Nephron (organoid): ENCODE results near the gene NAA25.

Experiments
- H3K27ac Mint-ChIP-seq, 3 experiments: 2 replicates each; pipeline ENCODE4 v1.8.0; 2020; ENCODE audit warnings: mixed read lengths in 3 of 3, mild to moderate bottlenecking in 2 of 3, moderate library complexity in 1 of 3
- H3K27me3 Mint-ChIP-seq: 2 replicates; pipeline ENCODE4 v1.8.0; 2021; ENCODE audit warnings: low read depth, mild to moderate bottlenecking, moderate library complexity, mixed read lengths
- H3K36me3 Mint-ChIP-seq: 2 replicates; pipeline ENCODE4 v1.8.0; 2020; ENCODE audit warnings: low read depth, mixed read lengths
- H3K4me1 Mint-ChIP-seq: 2 replicates; pipeline ENCODE4 v1.8.0; 2020; ENCODE audit warnings: mixed read lengths
- H3K4me3 Mint-ChIP-seq, 3 experiments: 2 replicates each; pipeline ENCODE4 v1.8.0; 2020; ENCODE audit warnings: mild to moderate bottlenecking in 3 of 3, mixed read lengths in 3 of 3, moderate library complexity in 2 of 3
- H3K9me3 Mint-ChIP-seq: 2 replicates; pipeline ENCODE4 v1.8.0; 2020; ENCODE audit warnings: mixed read lengths
- TF ChIP-seq, protein P1 (sequence below), 3 experiments: fragments of 200-600 bp; sonication (generic); IDR thresholded peaks; one replicate each; pipeline ENCODE4 v1.5.0; 2021; ENCODE audit warnings: antibody characterized with exemption in 3 of 3; ENCODE audit not compliant: unreplicated experiment in 3 of 3

The NAA25 gene

DNA sequence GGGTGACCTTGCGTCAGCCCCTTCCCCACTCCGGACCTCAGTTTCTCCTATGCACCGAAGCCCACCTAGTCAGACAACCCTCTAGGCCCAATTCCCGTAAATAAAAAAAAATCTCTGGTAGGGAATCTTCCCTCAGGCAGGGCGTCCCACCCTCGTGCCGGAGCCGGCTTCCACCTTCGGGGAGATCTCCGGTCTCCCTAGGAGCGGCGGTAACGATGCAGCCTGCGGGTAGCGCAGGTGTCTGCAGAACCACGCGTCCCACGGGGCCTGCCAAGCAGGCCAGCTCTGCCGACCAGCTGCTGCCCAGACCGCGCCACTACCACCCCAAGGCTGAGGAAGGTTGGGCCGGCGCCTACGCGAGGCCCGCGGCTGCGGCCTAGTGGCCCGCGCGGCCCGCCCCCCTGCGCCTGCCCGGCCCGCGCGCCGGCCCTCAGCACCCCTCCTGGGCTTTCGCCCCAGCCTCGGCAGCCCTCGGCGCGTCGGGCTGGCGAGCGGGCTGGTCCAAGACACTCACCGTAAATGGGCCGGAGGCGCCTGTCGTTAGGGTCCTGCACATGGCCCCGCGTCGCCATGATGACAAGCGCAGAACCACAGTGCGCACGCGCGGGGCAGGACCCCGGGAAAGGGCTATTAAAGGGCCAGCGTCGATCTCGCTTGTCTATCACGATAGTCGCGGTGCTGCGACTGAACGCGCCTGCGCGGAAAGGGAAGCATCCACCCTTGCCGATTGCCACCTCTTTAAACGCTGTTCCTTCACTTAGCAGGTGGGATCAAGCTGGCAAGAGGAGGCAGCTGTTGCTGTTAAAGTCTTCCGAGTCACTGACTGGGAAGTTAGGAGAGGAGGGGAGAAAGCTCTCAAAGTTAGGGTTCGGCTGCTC, at the start of gene NAA25:
Gene NAA25, minus strand, starts transcription at position 582 of the 878 bp plus-strand sequence. Its CDS starts 10 bp downstream, at position 572.
- Mint-ChIP-seq H3K27me3 (no peaks in the 10 kb centered on the region), H3K9me3 (no peaks in the 10 kb centered on the region), H3K4me3 (peak within 1 kb of the TSS; percentile 98 to 100 (median 99)), H3K4me1 (peaks cover 47% of the 10 kb centered on the region), H3K36me3 (no peaks in the 10 kb centered on the region), H3K27ac (peak within 1 kb of the TSS; percentile 99 to 100 (median 99))
- TF ChIP-seq, protein P1, sequence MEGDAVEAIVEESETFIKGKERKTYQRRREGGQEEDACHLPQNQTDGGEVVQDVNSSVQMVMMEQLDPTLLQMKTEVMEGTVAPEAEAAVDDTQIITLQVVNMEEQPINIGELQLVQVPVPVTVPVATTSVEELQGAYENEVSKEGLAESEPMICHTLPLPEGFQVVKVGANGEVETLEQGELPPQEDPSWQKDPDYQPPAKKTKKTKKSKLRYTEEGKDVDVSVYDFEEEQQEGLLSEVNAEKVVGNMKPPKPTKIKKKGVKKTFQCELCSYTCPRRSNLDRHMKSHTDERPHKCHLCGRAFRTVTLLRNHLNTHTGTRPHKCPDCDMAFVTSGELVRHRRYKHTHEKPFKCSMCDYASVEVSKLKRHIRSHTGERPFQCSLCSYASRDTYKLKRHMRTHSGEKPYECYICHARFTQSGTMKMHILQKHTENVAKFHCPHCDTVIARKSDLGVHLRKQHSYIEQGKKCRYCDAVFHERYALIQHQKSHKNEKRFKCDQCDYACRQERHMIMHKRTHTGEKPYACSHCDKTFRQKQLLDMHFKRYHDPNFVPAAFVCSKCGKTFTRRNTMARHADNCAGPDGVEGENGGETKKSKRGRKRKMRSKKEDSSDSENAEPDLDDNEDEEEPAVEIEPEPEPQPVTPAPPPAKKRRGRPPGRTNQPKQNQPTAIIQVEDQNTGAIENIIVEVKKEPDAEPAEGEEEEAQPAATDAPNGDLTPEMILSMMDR (IDR thresholded peaks at IDR 0.05; ENCODE audit: unreplicated experiment in 3 of 3): no peak

DNA sequence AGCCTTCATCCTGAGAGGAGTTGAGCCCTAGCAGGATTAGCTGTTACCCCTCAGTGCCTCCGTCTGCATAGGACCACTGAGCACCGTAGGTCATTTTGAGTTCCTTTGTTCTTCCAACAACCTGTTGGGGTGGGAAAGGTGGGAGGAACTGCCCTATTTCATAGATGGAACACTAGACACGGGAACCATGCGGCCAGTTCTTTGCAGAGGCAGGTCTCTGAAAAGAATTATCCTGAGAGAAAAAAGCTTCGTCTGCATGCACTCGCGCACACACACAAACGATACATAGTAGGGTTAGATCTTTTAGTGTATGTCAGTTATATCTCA, 45.3 kb upstream of the NAA25 start:
- peaks cover 27% of the 10 kb centered on the region for H3K9me3 Mint-ChIP-seq
- H3K4me1 Mint-ChIP-seq: no peaks in the 10 kb centered on the region
- TF ChIP-seq, protein P1 (IDR thresholded peaks at IDR 0.05; ENCODE audit: unreplicated experiment in 3 of 3): no peak
- H3K36me3 Mint-ChIP-seq: peaks cover 80% of the 10 kb centered on the region
- no peaks in the 10 kb centered on the region for H3K27me3 Mint-ChIP-seq
- peak overlapping the region in 2 of 3 experiments; percentile 14 to 65 for H3K27ac Mint-ChIP-seq
- no peak overlapping the region for H3K4me3 Mint-ChIP-seq

DNA sequence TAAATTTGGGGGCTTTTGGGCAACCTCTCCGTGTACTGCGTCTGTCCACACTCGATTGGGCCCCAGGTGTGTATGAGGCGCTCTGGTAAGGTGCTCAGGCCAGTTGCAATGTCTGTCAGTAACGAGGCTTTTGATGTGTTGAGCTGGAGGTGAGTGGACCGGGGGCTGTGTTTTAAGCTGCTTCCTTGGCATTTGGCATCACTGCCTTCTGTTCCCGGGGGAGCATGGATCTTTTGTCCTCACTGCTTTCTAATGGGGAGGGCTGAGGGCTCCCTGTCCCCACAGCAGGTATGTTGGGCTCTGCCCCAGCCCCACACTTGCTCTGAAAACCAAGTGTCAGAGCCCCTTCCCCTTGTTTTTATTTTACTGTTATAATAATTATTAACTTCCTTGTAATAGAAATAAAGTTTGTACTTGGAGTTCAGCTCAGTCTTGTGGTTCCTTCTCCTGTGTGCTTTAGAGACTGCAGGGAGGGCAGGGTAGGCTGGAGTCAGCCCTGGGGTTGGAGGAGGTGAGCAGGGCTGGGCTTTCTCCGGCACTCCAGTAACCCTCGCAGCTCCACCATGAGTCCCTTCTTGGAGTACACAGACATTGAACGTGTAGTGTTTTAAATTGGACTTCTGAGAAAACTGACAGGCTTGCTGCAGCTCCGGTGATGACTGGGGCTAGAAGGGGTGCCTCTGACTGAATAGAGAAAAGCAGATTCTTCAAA, 44.8 kb upstream of the NAA25 start:
- Mint-ChIP-seq H3K4me1 (no peaks in the 10 kb centered on the region), H3K4me3 (no peak overlapping the region), H3K9me3 (peaks cover 26% of the 10 kb centered on the region), H3K36me3 (peaks cover 80% of the 10 kb centered on the region), H3K27ac (peak overlapping the region; percentile 14 to 65 (median 23)), H3K27me3 (no peaks in the 10 kb centered on the region)
- TF ChIP-seq, protein P1 (IDR thresholded peaks at IDR 0.05; ENCODE audit: unreplicated experiment in 3 of 3): no peak

DNA sequence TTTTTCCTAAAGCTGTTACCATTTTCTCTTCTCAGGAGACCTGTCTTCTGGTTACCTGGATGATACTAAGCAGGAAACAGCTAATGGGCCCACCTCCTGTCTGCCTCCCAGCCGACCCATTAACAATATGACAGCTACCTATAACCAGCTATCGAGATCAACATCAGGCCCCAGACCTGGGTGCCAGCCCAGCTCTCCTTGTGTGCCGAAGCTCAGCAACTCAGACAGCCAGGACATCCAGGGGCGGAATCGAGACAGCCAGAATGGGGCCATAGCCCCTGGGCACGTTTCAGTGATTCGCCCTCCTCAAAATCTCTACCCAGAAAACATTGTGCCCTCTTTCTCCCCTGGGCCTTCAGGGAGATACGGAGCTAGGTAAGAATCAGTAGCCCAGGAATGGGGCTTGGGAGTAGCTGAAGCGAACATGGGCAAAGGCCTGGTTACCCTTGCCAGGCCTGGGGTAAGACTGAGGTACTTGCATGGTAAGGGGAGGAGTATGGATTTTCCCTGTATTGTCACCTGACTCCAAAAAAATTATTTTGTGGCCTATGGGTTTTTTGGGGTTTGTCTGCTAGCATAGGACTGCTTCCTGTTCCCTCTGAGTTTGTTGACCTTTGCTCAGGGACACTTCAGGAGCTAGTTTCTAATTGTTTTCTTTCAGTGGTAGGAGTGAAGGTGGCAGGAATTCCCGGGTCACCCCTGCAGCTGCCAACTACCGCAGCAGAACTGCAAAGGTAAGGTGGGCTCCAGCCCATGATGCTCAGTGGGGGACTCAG, 43.4 kb upstream of the NAA25 start:
- Mint-ChIP-seq H3K4me1 (no peaks in the 10 kb centered on the region), H3K9me3 (peaks cover 14% of the 10 kb centered on the region), H3K36me3 (peaks cover 72% of the 10 kb centered on the region), H3K4me3 (no peak overlapping the region), H3K27me3 (no peaks in the 10 kb centered on the region), H3K27ac (peak overlapping the region in 1 of 3 experiments; percentile 12)
- TF ChIP-seq, protein P1 (IDR thresholded peaks at IDR 0.05; ENCODE audit: unreplicated experiment in 3 of 3): no peak

DNA sequence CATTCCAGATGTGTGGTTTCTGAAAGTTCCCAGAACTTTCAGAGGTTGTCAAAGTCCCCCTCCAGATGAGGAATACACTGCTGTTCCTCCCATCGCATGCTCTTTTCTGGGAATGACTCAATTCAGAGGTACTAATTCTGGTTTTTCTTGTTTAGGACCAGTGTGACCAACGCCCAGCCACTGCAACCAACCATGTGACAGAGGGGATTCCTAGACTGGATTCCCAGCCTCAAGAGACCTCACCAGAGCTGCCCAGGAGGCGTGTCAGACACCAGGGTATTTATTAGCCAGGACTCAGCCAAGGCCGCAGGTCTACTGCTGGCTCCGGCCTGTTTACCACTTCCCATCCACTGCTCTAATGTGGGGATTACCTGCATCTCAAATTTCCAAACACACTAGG, 41.0 kb upstream of the NAA25 start:
- TF ChIP-seq, protein P1 (IDR thresholded peaks at IDR 0.05; ENCODE audit: unreplicated experiment in 3 of 3): no peak
- Mint-ChIP-seq H3K4me1 (no peaks in the 10 kb centered on the region), H3K4me3 (no peak overlapping the region), H3K27me3 (no peaks in the 10 kb centered on the region), H3K36me3 (peaks cover 68% of the 10 kb centered on the region), H3K27ac (peak overlapping the region; percentile 68 to 93 (median 71)), H3K9me3 (peaks cover 2% of the 10 kb centered on the region)
